Cerebellar cortex (tissue), 1 donor: Measurements from ENCODE around the gene ILDR1.
"Not testable (repeated sequence)": the region's sequence is repeated elsewhere in the genome, so short reads cannot be mapped to it uniquely, and the experiment has no call there.

ENCODE experiments used
- DNase-seq: peaks from one replicate; pipeline ENCODE4 v3.0.0-alpha.2; 2015; ENCODE audit warnings: low spot score

Gene ILDR1

GRCh38 chr3:122021811-122022401, at the start of gene ILDR1:
Gene ILDR1, minus strand, starts transcription at chr3:122022247. Its CDS starts 170 bp downstream, at chr3:122022077.
- no peak for DNase-seq

GRCh38 chr3:122067588-122068240, 45.7 kb upstream of the ILDR1 start:
- DNase-seq: no peak

- DNase-seq: no peak
Observed at GRCh38 chr3:122067214-122067550, 45.1 kb upstream of the ILDR1 start.

GRCh38 chr3:122066331-122067213, 44.5 kb upstream of the ILDR1 start:
- no peak for DNase-seq

GRCh38 chr3:122064326-122064725, 42.3 kb upstream of the ILDR1 start:
- DNase-seq: no peak

GRCh38 chr3:122063908-122064307, 41.9 kb upstream of the ILDR1 start:
- DNase-seq: no peak

- DNase-seq: no peak
Observed at GRCh38 chr3:122060040-122060698, 38.1 kb upstream of the ILDR1 start.

GRCh38 chr3:122058294-122058693, 36.2 kb upstream of the ILDR1 start:
- no peak for DNase-seq

GRCh38 chr3:122057671-122058070, 35.6 kb upstream of the ILDR1 start:
- no peak for DNase-seq

- DNase-seq: no peak
Observed at GRCh38 chr3:122055215-122055614, 33.2 kb upstream of the ILDR1 start, which contains the start of gene CD86. Gene CD86, plus strand, starts transcription at chr3:122055362. Its CDS starts 128 bp downstream, at chr3:122055490.

GRCh38 chr3:122052968-122053367, 30.9 kb upstream of the ILDR1 start:
- no peak for DNase-seq

- DNase-seq: not testable (repeated sequence)
Observed at GRCh38 chr3:122047773-122048172, 25.7 kb upstream of the ILDR1 start.

GRCh38 chr3:122047296-122047695, 25.2 kb upstream of the ILDR1 start:
- not testable (repeated sequence) for DNase-seq

GRCh38 chr3:122033023-122033422, 11.0 kb upstream of the ILDR1 start:
- no peak for DNase-seq

GRCh38 chr3:122032531-122032930, 10.5 kb upstream of the ILDR1 start:
- DNase-seq: no peak

- DNase-seq: no peak
Observed at GRCh38 chr3:122031123-122031468, 9.0 kb upstream of the ILDR1 start.

GRCh38 chr3:122030381-122031122, 8.5 kb upstream of the ILDR1 start:
- DNase-seq: no peak

GRCh38 chr3:122025296-122025695, 3.2 kb upstream of the ILDR1 start:
- no peak for DNase-seq

GRCh38 chr3:122024800-122025199, 2.8 kb upstream of the ILDR1 start:
- no peak for DNase-seq

GRCh38 chr3:122023335-122023910, 1.4 kb upstream of the ILDR1 start:
- no peak for DNase-seq

GRCh38 chr3:122021037-122021436, 1.0 kb downstream of the ILDR1 start:
- DNase-seq: no peak
